H9 (cell line): ENCODE data around the gene DUSP15. TPM values are rescaled to one million over a fixed set of nuclear protein-coding genes. Genes with fewer than 3 reads are reported as not detected.

ENCODE experiments used
- DNase-seq: peaks from one replicate; pipeline ENCODE4 v3.0.0-alpha.2; 2017
- H2AFZ ChIP-seq: one replicate; pipeline ENCODE4 v1.6.1; 2013; ENCODE audit warnings: mild to moderate bottlenecking, low read length, control low read depth, moderate library complexity
- H2AK5ac ChIP-seq: 2 replicates; pipeline ENCODE4 v1.6.1; 2013; ENCODE audit warnings: low read length, control low read depth, mixed read lengths; ENCODE audit not compliant: insufficient read length
- H2BK120ac ChIP-seq: one replicate; pipeline ENCODE4 v1.6.1; 2013; ENCODE audit warnings: low read depth, mild to moderate bottlenecking, low read length, control low read depth, inconsistent platforms; ENCODE audit not compliant: poor library complexity, severe bottlenecking
- H2BK12ac ChIP-seq: 2 replicates; pipeline ENCODE4 v1.6.1; 2013; ENCODE audit warnings: low read length, control low read depth, mixed read lengths, low read depth; ENCODE audit not compliant: insufficient read length
- H2BK15ac ChIP-seq: 2 replicates; pipeline ENCODE4 v1.6.1; 2013; ENCODE audit warnings: low read depth, low read length, control low read depth
- H2BK20ac ChIP-seq: one replicate; pipeline ENCODE4 v1.6.1; 2013; ENCODE audit warnings: low read depth, mild to moderate bottlenecking, low read length, control low read depth, inconsistent platforms; ENCODE audit not compliant: poor library complexity, severe bottlenecking
- H2BK5ac ChIP-seq: 2 replicates; pipeline ENCODE4 v1.6.1; 2013; ENCODE audit warnings: low read length, control low read depth, mixed read lengths; ENCODE audit not compliant: insufficient read length
- H3K14ac ChIP-seq: 2 replicates; pipeline ENCODE4 v1.6.1; 2013; ENCODE audit warnings: low read length, control low read depth; ENCODE audit not compliant: insufficient read depth
- H3K18ac ChIP-seq: 2 replicates; pipeline ENCODE4 v1.6.1; 2013; ENCODE audit warnings: low read depth, mild to moderate bottlenecking, mixed read lengths, low read length, control low read depth; ENCODE audit not compliant: insufficient read length
- H3K23ac ChIP-seq: 2 replicates; pipeline ENCODE4 v1.6.1; 2013; ENCODE audit warnings: low read length, control low read depth, mixed read lengths, low read depth; ENCODE audit not compliant: insufficient read length
- H3K23me2 ChIP-seq: 2 replicates; pipeline ENCODE4 v1.6.1; 2013; ENCODE audit warnings: low read depth, mild to moderate bottlenecking, mixed read lengths, low read length, control low read depth; ENCODE audit not compliant: insufficient read length, poor library complexity, severe bottlenecking
- H3K27ac ChIP-seq: 2 replicates; pipeline ENCODE4 v1.5.1; 2013; ENCODE audit warnings: low read length, control low read depth, mixed read lengths, low read depth; ENCODE audit not compliant: insufficient read length
- H3K27me3 ChIP-seq: 2 replicates; pipeline ENCODE4 v1.6.1; 2013; ENCODE audit warnings: low read length, control low read depth, inconsistent platforms; ENCODE audit not compliant: insufficient read depth
- H3K4ac ChIP-seq: 2 replicates; pipeline ENCODE4 v1.6.1; 2013; ENCODE audit warnings: low read depth, mild to moderate bottlenecking, control low read depth, inconsistent platforms, low read length, moderate library complexity
- H3K4me1 ChIP-seq: 2 replicates; pipeline ENCODE4 v1.6.1; 2013; ENCODE audit warnings: low read length, control low read depth, inconsistent platforms; ENCODE audit not compliant: insufficient read depth
- H3K4me2 ChIP-seq: 2 replicates; pipeline ENCODE4 v1.6.1; 2013; ENCODE audit warnings: low read length, control low read depth, mixed read lengths; ENCODE audit not compliant: insufficient read length, insufficient read depth
- H3K56ac ChIP-seq: 2 replicates; pipeline ENCODE4 v1.6.1; 2013; ENCODE audit warnings: low read depth, mild to moderate bottlenecking, mixed read lengths, low read length, control low read depth; ENCODE audit not compliant: insufficient read length
- H3K79me1 ChIP-seq: 2 replicates; pipeline ENCODE4 v1.6.1; 2013; ENCODE audit warnings: low read depth, mild to moderate bottlenecking, moderate library complexity, low read length, control low read depth, inconsistent platforms; ENCODE audit not compliant: insufficient read depth, poor library complexity, severe bottlenecking
- H3K79me2 ChIP-seq: 2 replicates; pipeline ENCODE4 v1.6.1; 2013; ENCODE audit warnings: low read length, control low read depth, inconsistent platforms; ENCODE audit not compliant: insufficient read depth
- H3K9ac ChIP-seq: 2 replicates; pipeline ENCODE4 v1.6.1; 2013; ENCODE audit warnings: low read length, control low read depth, mixed read lengths; ENCODE audit not compliant: insufficient read length; ENCODE audit errors: extremely low read depth
- H3K9me3 ChIP-seq: one replicate; pipeline ENCODE4 v1.6.1; 2013; ENCODE audit warnings: low read depth, low read length, inconsistent platforms; ENCODE audit not compliant: control insufficient read depth
- H3T11ph ChIP-seq: one replicate; pipeline ENCODE4 v1.6.1; 2013; ENCODE audit warnings: mild to moderate bottlenecking, low read length, control low read depth, inconsistent platforms
- H4K20me1 ChIP-seq: one replicate; pipeline ENCODE4 v1.6.1; 2013; ENCODE audit not compliant: control insufficient read depth, insufficient read length, insufficient read depth
- H4K5ac ChIP-seq: 2 replicates; pipeline ENCODE4 v1.6.1; 2013; ENCODE audit warnings: low read depth, mild to moderate bottlenecking, mixed read lengths, low read length, control low read depth; ENCODE audit not compliant: insufficient read length
- H4K8ac ChIP-seq: replicated peaks from 2 replicates; pipeline ENCODE4 v1.6.1; 2013; ENCODE audit warnings: low read length, control low read depth, mixed read lengths, low read depth; ENCODE audit not compliant: insufficient read length
- H4K91ac ChIP-seq: 2 replicates; pipeline ENCODE4 v1.6.1; 2013; ENCODE audit warnings: low read depth, mild to moderate bottlenecking, moderate library complexity, mixed read lengths, low read length, control low read depth; ENCODE audit not compliant: insufficient read length
- H3K27ac Mint-ChIP-seq, 3 experiments: 2 replicates in 2 of 3; 3 replicates in 1 of 3; pipeline ENCODE4 v1.8.0; 2020 to 2021; ENCODE audit warnings: mixed read lengths in 3 of 3, mild to moderate bottlenecking in 1 of 3, moderate library complexity in 1 of 3
- H3K27me3 Mint-ChIP-seq: 2 replicates; pipeline ENCODE4 v1.8.0; 2021; ENCODE audit warnings: low read depth, mild to moderate bottlenecking, moderate library complexity, mixed read lengths
- H3K36me3 Mint-ChIP-seq, 3 experiments: 2 replicates in 2 of 3; 3 replicates in 1 of 3; pipeline ENCODE4 v1.8.0; 2020 to 2021; ENCODE audit warnings: low read depth in 3 of 3, mixed read lengths in 3 of 3; ENCODE audit not compliant: insufficient read depth in 1 of 3
- H3K4me1 Mint-ChIP-seq, 2 experiments: 2 replicates each; pipeline ENCODE4 v1.8.0; 2020; ENCODE audit warnings: mixed read lengths in 2 of 2
- H3K4me3 Mint-ChIP-seq, 2 experiments: 2 replicates in 1 of 2; 3 replicates in 1 of 2; pipeline ENCODE4 v1.8.0; 2020 to 2021; ENCODE audit warnings: mild to moderate bottlenecking in 2 of 2, mixed read lengths in 2 of 2, moderate library complexity in 1 of 2
- H3K9me3 Mint-ChIP-seq, 2 experiments: 2 replicates in 1 of 2; 3 replicates in 1 of 2; pipeline ENCODE4 v1.8.0; 2020; ENCODE audit warnings: mild to moderate bottlenecking in 2 of 2, mixed read lengths in 2 of 2, moderate library complexity in 1 of 2
- WGBS: extraction: QIAGEN DNeasy Blood & Tissue Kit; methylation state at CpG from one replicate; pipeline ENCODE4 v1.1.7; 2013; ENCODE audit warnings: missing lambda C conversion rate, low lambda C conversion rate, mixed read lengths; ENCODE audit not compliant: insufficient read length; ENCODE audit errors: extremely low coverage; 5-methylcytosine and 5-hydroxymethylcytosine counted together
- total RNA-seq: library from RNA; stranded (reverse); gene quantifications from 2 replicates; pipeline ENCODE4 v1.2.1, GENCODE V29; 2021
- TF ChIP-seq, protein P1 (sequence below): fragments of 200-600 bp; sonication (generic); conservative IDR thresholded peaks from 3 replicates; pipeline ENCODE4 v1.8.0; 2021; ENCODE audit warnings: antibody characterized with exemption, mild to moderate bottlenecking

The DUSP15 gene
- total RNA-seq, 1 experiment from 2014 or later: 5.6 TPM

GRCh38 chr20:31831211-31831610 is 39.1 kb downstream of the DUSP15 start:
- Histone ChIP-seq H4K8ac (no peak overlapping the region), H4K91ac (no peak overlapping the region), H3K4ac (no peak overlapping the region), H3K56ac (no peak overlapping the region), H3K23ac (no peak overlapping the region), H3K9ac (no peak overlapping the region), H3K9me3 (no peaks in the 10 kb centered on the region), H2AFZ (no peak overlapping the region), H3K23me2 (no peaks in the 10 kb centered on the region), H2BK20ac (no peak overlapping the region), H4K20me1 (no peaks in the 10 kb centered on the region), H3K79me1 (no peaks in the 10 kb centered on the region), H3K14ac (no peak overlapping the region), H3K79me2 (no peaks in the 10 kb centered on the region), H3K27ac (no peak overlapping the region), H2BK12ac (no peak overlapping the region), H2BK15ac (no peak overlapping the region), H3K18ac (no peak overlapping the region), H3K27me3 (no peaks in the 10 kb centered on the region), H2BK120ac (no peak overlapping the region), H4K5ac (no peak overlapping the region), H3K4me1 (no peaks in the 10 kb centered on the region), H2BK5ac (no peak overlapping the region), H2AK5ac (no peak overlapping the region), H3T11ph (no peak overlapping the region), H3K4me2 (no peak overlapping the region)
- DNase-seq: no peak
- H3K27me3 Mint-ChIP-seq: peaks cover 2% of the 10 kb centered on the region
- H3K9me3 Mint-ChIP-seq: no peaks in the 10 kb centered on the region
- H3K4me3 Mint-ChIP-seq: no peak overlapping the region
- whole genome bisulfite sequencing: no CpG with 5 or more reads among the region's 6 CpGs
- H3K36me3 Mint-ChIP-seq: no peaks in the 10 kb centered on the region
- H3K4me1 Mint-ChIP-seq: peaks cover 16% of the 10 kb centered on the region in 2 experiments
- TF ChIP-seq, protein P1, sequence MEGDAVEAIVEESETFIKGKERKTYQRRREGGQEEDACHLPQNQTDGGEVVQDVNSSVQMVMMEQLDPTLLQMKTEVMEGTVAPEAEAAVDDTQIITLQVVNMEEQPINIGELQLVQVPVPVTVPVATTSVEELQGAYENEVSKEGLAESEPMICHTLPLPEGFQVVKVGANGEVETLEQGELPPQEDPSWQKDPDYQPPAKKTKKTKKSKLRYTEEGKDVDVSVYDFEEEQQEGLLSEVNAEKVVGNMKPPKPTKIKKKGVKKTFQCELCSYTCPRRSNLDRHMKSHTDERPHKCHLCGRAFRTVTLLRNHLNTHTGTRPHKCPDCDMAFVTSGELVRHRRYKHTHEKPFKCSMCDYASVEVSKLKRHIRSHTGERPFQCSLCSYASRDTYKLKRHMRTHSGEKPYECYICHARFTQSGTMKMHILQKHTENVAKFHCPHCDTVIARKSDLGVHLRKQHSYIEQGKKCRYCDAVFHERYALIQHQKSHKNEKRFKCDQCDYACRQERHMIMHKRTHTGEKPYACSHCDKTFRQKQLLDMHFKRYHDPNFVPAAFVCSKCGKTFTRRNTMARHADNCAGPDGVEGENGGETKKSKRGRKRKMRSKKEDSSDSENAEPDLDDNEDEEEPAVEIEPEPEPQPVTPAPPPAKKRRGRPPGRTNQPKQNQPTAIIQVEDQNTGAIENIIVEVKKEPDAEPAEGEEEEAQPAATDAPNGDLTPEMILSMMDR: no peak
- no peak overlapping the region; a peak in 1 of 7 replicates for H3K27ac Mint-ChIP-seq
